Activated CD4-positive, alpha-beta T cell treated with anti-CD3 and anti-CD28 coated beads, Interleukin-10, Interleukin-2, amounts not matched to agents 100 ng/mL and 50 ng/mL, durations not matched to agents 16 hours and 8 hours (primary cell): ENCODE measurements around the gene SPOCK1.

Experiments used
- DNase-seq: peaks from one replicate; pipeline ENCODE4 v3.0.0-alpha.2; 2020

SPOCK1 gene

DNA sequence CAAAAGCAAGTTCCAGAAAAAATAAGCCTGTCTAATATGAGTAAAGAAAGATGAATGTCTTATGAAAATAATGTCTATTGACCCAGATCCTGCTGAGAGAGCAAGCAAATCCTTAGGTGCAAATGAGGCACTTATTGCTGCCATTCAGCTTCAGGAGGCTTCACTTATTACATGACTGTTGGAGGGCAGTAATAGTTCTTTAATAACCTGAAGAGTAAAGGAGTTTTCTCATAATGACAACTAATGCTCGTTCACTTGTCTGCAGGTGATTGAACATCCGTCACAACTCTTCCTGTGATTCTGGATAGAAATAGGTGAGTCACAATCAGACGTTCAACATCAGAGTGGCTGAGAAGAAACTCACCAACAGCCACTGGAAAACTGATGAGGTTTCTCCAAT, 58.3 kb downstream of the SPOCK1 start:
- no peak for DNase-seq

DNA sequence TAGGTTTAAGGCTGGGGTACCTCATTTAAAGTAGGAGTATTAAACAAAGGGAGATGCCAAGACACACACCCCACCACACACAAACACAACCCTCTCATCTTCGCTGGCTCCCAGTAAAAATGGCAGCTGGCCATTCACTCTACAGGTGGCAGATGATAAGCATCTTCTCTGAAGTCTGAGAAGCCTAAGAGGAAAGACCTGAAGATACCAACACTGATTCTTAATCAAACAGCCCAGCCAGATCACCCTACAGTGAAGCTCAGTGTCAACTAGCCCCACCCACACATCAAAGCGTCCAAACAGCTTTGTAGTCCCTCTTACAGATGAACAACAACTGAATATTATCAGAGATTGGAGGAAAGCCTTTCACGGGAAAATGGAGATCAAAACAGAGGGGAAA, 59.5 kb downstream of the SPOCK1 start:
- DNase-seq: no peak

DNA sequence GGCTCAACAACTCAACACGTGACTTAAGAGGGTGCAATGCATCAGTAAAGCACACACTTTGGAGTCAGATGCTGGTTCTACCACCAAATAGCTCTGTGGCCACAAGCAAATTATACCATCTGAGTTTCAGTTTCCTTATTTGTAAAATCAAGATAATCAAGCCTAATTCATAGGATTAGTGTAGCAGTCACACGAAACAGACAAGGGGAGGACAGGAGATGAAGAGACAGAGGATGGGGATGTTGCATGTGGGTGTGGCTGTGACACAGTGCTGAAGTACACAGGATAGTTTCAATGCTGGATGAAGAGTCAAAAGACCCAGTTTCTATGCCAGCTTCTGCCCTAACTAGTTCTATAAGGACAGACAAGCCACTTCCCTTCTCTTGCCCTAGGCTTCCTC, 60.2 kb downstream of the SPOCK1 start:
- DNase-seq: peak; percentile 42

DNA sequence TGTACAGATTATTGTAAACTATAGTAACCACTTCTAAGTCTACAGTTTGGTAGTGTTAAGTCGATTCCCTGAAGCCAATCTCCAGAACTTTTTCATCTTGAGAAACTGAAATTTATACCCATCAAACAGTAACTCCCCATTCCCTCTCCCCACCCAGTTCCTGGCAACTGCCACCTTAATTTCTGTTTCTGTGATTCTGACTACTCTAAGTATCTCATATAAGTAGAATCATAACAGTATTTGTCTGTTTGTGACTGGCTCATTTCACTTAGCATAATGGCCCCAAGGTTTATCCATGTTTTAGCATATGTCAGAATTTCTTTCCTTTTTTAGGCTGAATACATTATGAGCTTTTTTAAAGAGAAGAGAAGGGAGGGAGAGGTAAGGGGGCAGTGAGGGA, 61.4 kb downstream of the SPOCK1 start:
- no peak for DNase-seq

DNA sequence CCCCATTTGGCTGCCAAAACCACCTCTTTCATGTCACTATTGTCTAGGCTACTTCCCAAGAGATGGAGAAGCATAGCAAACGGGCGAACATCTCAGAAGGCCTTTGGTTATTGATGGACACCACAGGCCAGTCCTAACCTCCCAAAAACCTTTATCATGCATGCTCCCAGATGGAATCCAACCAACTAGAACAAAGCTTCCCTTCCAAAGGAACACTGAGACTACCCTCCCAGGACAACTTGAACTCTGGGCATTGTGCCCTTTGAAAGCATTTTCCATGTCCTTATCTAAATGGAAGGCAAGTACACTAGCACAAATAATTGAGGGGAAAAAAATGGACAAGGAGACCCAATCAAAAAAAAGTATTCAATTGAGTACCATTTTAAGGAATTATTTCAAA, 65.6 kb downstream of the SPOCK1 start:
- no peak for DNase-seq

DNA sequence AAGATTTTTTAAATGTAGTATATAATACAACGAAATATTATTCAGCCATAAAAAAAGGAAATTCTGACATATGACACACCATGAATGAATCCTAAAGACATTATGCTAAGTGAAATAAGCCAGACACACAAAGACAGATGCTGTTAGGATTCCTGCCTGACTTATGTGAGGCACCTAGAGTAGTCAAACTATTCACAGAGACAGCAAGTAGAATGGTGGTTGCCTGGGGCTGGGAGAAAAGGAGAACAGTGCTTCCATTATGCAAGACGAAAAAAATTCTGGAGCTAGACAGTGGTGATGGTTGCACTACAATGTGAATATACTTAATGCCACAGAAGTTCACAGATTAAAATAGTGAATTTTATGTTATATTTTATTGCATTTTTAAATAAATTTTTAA, 66.8 kb downstream of the SPOCK1 start:
- no peak for DNase-seq

DNA sequence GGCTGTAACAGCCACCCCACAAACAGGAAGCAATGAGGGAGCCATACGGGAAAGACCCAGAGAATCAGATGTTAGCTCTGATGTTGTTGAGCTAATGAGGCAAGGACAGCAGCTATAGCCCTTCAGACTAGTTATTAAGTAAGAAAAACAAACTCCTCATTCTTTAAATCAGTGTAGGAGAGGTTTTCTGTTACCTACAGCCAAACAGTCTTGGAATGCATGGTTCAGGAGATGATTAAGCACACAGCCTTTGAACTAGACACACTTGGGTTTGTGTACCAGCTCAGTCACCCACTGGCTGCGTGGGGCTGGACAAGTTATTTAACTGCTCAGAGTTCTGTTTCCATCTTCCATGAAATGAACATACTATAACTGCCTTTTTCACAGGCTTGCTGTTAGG, 68.1 kb downstream of the SPOCK1 start:
- no peak for DNase-seq

DNA sequence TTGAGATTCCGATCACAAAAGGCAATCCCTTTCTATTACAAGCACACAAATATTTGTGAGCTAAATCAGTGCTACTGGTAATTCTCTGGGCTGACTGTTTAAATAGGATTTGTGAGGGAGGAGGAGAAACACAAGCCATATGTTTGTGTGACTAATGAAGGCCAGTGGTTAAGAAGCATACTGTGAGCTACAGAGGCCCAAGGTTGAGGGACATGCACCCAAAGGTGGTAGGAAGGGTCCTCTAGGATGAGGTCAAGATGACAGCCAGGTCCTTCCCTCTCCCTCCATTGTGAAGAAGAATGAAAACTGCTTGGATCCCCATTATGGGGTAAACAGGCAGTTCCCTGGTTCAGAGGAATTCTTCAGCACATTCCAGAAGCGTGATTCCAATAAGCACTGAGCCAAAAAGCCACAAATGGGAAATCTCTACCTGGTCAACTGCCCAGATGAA, 83.9 kb downstream of the SPOCK1 start:
- DNase-seq: no peak

DNA sequence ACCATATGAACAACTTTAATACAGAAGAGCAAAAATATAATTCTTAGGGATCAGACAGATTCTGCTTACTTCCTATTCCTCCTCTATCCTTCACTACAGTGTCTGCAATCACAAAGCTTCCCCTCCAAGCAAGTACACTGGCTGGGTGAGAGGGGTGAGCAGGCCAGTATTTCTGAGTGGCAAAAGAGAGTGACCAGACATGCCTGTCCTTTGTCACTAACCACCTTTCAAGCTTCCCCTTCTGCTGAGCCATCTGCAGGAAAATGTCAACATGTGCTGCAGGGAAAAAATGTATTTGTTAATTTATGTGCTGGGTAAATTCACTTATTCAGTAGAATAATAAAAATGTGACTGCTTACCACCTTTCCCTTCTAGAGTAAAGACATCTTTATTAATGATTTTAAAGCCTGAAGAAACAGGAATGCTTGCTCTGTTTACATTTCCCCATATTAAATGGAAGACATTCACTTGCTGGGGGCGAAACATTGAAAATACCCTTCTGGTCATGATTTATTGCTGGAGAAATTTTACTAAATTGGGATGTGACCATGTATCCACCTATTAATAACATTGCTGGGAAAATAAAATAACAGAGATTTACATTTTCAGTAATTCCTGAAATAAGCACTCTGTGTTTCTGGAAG, 84.9 kb downstream of the SPOCK1 start:
- DNase-seq: no peak

DNA sequence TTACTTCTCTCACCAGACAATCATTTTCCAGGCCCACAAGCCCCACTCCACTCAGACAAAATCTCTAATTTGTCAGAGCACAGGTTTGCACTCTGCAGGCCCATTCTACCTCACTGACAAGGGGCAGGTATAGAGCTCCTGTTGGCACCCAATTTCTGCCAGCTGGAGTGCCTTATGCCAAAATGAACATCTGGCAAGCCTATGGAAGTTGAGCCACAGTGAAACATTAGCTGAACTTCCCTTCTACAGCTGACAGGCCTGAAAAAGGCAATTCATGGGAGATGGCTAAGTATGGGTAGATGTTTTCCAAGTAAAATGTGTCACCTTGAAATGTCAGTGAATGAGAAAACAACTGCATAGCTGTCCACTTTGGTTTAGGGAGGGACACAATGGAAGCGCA, 87.0 kb downstream of the SPOCK1 start:
- DNase-seq: no peak

DNA sequence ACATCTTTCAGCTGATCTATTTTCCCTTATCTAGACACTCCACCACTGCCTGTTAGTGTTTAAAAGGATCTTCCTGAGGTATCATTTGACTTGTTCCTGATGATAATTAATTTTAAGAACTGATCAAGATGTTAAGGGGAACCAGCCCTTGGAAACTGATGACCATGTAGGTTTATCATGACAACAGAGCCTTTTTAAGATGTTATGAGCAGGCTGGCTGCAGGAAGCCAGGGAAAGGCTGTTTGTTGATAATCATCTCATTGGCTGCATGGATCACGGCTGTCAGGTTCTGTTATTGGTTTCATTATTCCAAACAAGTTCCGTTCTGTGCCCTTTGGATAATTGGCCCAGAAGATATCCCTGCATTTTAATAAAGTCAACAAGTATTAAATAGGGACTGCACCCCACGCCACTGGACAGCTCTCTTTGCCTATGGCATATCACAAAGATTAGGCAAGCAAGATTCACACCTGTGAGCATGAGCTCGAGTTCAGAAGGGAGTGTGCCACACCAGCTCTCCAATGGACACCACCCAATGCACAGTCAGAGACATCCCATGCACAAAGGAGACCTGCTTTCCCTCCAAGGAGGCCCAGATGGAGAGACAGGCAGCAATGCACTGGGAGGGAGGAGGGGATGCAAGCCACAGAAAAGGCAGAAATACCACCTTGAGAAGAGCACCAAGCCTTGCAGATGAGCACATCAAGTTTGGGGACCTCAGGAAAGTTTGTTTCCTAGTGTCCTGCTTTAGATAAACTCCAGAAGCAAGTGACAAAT, 88.7 kb downstream of the SPOCK1 start:
- DNase-seq: no peak

DNA sequence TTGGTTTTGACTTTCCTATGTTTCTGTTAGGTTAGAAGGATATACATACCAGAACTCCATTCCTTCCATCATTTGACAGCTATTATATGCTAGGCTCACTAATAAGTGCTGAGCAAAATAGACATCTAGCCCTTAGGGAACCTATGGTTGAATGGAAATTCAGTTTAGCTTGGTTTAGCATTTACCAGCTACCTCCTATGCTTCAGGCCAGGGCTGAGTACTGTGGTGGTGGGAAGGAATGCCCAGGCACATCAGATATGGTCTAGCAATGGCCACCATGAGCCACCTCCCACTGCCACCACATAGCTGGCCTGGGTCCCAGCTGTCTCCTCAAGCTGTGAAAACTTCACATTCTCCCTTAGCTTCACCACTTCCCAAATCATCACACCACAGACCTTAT, 89.4 kb downstream of the SPOCK1 start:
- DNase-seq: no peak

DNA sequence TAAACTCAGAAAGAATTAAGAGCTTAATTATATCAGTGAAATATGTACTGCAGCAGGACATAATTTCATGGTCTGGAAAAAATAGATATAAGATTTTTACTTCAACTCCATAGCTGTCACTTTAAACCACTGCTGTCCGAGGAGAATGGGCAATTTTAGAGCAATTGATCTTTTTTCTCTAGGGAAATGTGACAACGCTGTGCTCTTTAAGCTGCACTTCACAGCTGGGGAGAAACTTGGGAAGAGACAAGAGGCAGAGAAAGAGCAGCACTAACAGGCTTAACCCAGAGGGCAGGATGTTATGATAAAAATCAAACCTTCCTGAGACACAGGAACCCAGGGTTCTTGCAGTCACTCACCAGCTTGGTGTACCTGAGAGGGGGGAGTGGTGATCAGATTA, 92.0 kb downstream of the SPOCK1 start:
- no peak for DNase-seq

DNA sequence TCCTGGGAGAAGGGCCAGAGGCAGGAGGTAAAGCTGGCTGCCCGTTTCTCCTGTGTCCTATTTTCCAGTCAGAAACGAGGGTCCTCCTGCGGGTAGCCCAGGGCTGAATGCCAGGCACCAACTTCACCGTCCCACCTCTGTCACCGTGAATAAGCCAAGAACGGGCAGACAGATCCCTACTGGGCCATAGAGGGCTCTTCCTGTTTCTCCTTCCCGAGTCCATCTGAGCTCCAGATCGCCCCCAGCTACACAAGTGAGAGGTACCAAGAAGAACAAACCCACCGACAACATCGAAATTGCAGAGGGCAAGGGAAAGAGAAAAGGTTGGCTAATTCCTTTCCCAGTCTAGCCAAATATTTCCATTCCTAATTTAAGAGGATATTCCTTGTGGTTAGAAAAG, 93.7 kb downstream of the SPOCK1 start:
- no peak for DNase-seq

DNA sequence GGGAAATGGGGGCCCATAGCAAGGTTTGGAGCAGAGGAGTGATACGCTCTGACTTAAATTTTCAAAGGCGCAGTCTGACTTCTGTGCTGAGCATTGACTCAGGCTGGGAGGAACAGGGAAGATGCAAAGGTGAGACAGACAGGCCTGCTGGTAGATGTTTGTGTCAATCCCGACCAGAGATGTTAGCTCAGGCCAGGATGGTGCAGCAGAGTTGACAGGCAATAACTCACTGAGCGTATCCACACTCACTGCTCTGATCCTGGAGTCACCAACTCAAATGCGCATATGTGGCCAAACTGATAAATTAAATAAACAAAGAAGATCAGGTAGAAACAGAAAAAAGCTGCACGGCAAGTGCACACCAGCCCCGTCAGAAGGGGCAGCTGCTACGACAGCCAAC, 95.3 kb downstream of the SPOCK1 start:
- no peak for DNase-seq

DNA sequence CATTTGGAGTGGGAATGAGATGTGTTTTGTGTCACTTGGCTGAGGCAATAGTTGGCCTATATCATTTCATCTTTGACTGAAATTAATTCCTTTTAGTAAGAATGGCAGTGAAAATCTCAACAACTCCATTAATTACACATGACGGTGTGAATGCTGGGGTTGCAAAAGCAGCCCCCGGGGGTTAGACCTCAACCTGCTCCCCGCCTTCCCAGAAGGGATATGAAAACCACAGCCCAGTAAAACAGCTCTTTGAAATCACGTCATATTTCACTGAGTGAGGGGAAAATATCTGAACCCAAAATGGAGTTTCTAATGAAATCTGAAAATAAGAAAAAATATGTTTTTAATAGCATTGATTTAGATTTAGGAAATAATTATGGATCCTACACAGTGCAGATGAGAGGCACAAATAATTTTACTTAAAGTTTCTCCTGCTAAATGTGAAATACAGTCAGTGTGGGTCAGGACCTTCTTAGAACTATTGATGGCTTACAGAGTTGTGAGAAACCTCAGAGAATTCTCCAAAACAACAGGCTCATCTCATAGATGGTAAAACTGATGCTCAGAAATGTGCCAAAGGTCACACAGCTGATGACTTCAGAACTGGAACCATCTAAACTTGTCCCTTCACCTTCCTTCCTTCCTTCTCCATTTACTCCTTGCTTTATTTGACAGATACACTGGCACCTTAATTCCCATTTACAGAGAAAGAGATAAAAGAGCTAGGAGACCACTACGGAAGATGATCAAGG, 96.5 kb downstream of the SPOCK1 start:
- DNase-seq: no peak

DNA sequence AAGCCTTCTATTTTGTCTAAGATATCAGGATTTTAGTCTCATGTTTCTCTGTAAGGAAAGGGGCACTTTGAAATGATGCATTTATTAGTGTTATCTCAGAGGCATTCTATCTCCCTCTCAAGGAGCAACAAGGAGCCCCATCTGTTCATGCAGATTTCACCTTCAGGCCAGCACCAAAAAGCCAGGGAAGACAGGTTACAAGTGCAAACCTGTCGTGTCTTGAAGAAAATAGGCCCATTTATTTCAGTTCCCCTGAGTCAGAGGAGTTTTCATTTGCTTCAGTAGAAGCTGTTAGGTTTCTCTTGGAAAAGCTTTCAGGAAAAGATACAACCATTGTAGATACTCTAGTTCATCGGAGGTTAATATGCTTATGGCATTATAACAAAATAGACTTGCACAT, 97.2 kb downstream of the SPOCK1 start:
- DNase-seq: no peak

DNA sequence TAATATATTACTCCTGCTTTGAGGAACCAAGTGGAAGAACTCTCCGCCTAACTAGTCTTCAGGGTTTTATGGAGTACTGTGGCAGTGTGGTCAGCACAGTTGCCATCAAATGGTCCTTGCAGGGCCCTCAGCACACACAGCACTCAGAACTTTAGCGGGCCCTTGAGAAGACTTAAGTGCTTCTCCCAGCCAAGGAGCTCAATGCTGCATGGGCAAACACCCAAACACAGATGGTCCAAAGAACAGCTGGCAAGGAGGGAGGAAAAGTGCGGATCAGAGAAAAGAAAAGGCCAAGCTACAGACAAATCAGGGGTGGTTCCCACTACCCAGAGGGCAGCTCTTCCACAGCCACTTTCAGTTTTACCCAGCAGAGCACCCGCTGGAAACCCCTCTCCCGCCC, 98.6 kb downstream of the SPOCK1 start:
- DNase-seq: no peak

DNA sequence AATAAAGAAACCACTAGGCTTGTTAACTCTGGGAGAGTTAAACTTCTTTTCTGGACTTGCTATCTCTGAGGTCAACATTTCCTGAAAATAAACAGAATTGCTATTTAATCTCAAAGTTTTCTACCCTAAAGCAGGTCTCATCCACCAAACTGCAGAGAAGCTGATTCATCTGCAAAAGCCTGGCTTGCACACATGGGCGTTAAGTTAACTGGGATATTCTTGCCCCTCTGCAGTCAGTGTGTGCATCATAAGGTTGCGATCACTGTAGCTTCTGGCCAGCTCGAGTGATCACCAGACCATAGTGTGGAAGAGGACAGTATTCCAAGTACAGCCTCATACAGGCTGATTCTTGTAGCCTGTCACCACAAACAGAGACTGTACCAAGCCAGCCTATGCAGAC, 99.2 kb downstream of the SPOCK1 start:
- DNase-seq: no peak

DNA sequence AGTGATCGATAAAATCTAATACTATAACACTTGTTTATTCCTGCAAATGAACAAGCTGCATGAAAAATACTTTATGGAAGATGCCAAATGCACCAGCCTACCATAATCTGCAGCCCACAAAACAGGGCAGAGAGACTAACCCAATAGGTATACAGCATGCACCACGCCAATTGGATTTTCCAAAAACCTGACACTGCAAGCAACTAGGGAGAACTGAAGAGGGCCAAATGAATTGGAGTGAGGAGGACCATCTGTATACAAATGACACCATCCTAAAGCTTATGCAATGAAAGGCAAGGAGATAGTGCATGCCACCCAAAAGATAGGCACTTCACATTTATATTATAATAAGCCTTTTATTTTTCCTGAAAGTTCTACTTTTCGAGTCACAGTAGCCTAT, 100.4 kb downstream of the SPOCK1 start:
- no peak for DNase-seq

DNA sequence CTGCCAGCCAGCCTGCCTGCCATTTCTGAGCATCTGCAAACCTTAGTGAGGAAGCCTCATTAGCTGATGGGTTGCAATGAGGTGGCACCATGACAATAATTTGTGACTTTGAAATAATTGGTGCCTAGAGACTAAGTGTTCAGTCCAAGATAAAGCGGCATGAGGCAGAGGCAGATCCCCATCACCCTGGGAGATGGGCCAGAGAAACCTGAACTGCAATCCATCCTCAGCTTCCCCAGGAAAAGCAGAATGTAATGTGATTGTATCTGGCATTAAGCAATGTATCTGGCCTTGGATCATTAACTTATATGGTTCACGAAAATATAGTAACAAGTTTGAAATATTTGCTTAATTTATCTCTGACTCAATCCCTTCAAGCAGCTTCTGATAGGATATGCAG, 101.0 kb downstream of the SPOCK1 start:
- no peak for DNase-seq

DNA sequence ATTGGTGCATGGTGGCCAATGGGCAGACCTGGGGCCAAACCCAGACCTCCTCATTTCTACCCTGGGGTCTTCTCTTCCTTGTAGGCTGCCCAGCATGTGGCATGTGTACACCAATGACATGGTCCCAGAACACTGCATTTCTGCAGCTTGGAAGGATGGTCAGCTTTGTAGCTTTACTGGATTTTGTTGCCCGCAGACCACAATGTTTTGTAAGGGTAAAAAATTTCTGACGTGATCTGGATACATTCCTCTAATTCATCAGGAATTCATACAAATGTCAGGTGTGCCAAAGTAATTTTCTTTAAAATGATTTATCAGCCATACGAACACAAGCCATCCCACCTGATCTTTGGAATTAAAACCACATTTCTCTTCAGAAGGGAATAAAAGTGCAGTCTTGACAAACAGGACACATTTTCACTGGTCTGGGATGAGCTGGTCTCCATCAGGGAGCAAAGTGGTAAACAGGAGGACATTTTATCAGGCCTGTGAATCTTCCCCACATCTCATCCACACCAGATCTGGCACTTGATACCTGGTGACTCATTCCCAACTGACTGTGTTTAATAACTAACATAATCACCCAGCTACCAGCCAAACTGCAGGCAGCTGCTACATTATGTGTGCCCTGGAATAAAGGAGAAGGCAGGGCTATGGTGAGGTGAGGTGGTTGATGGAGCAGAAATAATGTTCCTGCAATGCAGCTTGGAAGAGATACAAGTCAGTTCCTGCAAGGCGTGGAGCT, 103.9 kb downstream of the SPOCK1 start:
- DNase-seq: peak; percentile 1

DNA sequence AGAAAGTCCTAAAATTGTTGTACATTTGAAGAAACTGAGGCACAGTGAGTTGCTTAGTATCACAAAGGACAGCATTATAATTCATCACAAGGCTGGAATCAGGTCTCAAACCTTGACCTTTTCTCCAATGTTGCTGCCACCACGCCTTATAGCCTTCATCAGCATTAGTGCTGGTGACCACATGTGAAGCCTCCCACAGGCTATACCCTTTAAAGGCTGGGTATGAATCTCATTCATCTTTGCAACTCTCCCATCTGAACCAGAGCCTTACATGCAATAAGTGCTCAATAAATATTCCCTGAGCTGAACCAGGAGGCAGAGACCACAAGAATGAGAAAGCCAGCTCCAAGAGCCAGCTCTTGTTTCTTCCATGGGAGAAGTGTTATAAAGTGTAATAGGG, 104.7 kb downstream of the SPOCK1 start:
- DNase-seq: no peak
